PC-9 (cell line): ENCODE data around the gene BICDL2.

ENCODE experiments used
- EZH2 ChIP-seq: fragments of 200-600 bp; sonication (generic); IDR thresholded peaks from 2 replicates; pipeline ENCODE4 v1.8.0; 2017; ENCODE audit warnings: antibody characterized with exemption, low read depth
- TF ChIP-seq, protein P1 (sequence below): fragments of 200-600 bp; sonication (generic); conservative IDR thresholded peaks from 2 replicates; pipeline ENCODE4 v1.6.1; 2017; ENCODE audit warnings: mixed run types, antibody characterized with exemption, mild to moderate bottlenecking, moderate library complexity

GRCh38 chr16:2992383-2993081, 44.2 kb downstream of the BICDL2 start:
- TF ChIP-seq, protein P1, sequence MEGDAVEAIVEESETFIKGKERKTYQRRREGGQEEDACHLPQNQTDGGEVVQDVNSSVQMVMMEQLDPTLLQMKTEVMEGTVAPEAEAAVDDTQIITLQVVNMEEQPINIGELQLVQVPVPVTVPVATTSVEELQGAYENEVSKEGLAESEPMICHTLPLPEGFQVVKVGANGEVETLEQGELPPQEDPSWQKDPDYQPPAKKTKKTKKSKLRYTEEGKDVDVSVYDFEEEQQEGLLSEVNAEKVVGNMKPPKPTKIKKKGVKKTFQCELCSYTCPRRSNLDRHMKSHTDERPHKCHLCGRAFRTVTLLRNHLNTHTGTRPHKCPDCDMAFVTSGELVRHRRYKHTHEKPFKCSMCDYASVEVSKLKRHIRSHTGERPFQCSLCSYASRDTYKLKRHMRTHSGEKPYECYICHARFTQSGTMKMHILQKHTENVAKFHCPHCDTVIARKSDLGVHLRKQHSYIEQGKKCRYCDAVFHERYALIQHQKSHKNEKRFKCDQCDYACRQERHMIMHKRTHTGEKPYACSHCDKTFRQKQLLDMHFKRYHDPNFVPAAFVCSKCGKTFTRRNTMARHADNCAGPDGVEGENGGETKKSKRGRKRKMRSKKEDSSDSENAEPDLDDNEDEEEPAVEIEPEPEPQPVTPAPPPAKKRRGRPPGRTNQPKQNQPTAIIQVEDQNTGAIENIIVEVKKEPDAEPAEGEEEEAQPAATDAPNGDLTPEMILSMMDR = no peak
- TF ChIP-seq EZH2 = no peak
